ENCODE data around the gene STARD9. TPM values are rescaled to one million over a fixed set of nuclear protein-coding genes. Genes with fewer than 3 reads are reported as not detected.
A peak's percentile ranks its signal among the peaks of the same experiment; 100 is the strongest.
"Not testable (repeated sequence)": the region's sequence is repeated elsewhere in the genome, so short reads cannot be mapped to it uniquely, and the experiment has no call there.

Gene STARD9
- 2.2 TPM in 2 replicates for total RNA-seq (2014; rRNA removed; shearing (Covaris generic))
- 0.58 and 0.63 TPM in 2 replicates for polyA plus RNA-seq (2015; cell fraction: cytosol; rRNA removed)
- 3.7 and 4.3 TPM in 2 replicates for polyA plus RNA-seq (2015; cell fraction: nucleus; rRNA removed)

- peak; percentile 99 for DNase-seq (ENCODE audit: low read depth)
Observed at GRCh38 chr15:42575188-42576039, at the start of gene STARD9. Gene STARD9 (plus strand): TSS chr15:42575606. CDS start chr15:42575716, 110 bp downstream.

DNA sequence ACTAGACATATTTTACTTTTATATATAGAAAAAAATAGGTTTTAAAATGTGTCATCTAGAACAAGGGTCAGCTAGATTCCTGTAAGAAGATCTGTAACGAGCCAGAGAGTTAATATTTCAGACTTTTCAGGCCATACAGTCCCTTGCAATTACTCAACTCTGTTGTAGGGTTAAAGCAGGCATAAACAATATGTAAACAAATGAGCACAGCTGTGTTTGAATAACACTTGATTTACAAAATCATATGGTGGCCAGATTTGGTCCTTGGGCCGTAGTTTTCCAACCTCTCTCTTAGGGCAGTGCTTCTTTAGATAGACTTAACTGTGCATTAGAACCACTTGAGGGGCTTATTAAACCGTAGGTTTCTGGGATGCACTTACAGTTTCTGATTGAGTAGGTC is 46.4 kb upstream of the STARD9 start:
- DNase-seq (ENCODE audit: low read depth) = no peak

GRCh38 chr15:42533246-42533645 is 42.2 kb upstream of the STARD9 start:
- no peak for DNase-seq (ENCODE audit: low read depth)

- no peak for DNase-seq (ENCODE audit: low read depth)
Observed at GRCh38 chr15:42544853-42545629, 30.4 kb upstream of the STARD9 start.

DNA sequence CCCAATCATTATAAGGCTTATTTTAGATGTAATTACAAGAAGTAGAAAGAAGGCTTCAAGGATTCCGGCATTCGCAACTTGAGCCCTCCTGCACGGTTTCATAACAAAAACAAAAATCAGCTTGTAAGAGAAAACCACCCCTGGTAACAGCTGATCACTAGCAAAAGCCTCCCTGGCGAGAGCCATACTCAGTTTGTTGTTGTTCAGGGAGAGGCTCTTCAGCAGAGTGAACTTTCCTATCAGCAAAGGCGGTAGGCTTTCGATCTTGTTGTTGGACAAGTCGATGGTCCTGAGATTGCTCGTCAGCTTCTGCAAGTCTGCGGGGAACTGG is 27.5 kb upstream of the STARD9 start:
- no peak for DNase-seq (ENCODE audit: low read depth)

DNA sequence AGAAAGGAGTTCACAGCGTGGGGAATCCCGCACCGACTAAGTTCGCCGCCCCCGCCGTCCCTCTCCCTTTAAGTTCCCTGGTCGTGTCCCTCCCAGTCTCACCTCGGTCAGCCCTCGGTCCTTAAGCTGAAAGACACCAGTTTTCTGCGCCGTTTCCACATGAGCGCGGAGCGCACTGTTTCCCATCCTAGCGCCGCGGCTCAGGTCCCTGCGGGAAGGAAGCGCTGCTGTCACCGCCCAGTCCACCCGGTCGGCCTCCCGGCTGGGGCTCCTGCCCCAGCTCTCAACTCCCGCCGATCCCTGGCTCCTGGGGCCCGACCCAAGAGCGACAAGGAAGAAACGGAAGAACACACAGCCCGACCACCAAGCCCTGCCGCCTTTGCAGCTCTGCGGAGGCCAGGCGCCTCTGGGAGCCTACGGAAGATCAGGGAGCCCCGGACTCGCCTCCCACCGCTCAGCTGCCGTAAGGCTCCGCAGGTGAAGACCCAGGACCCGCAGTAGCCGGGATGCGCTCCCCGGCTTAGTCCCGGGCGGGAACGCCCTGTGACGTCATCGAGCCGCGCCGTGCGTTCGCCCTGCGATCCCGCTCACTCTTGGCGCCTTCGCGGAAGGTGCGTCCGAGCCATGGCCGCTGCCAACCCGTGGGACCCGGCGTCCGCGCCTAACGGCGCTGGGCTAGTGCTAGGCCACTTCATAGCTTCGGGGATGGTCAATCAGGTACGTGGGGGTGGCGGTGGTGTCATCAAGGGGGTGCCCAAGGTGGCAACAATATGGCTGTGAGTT is 27.0 kb upstream of the STARD9 start, which contains the start of the genes HAUS2 and LRRC57:
Gene HAUS2 (plus strand): TSS at position 590 of the 783 bp plus-strand sequence. CDS start 35 bp downstream, at position 625.
Gene LRRC57 (minus strand): TSS at position 545 of the 783 bp plus-strand sequence. CDS start 359 bp downstream, at position 186.
- DNase-seq (ENCODE audit: low read depth) = peak; percentile 77

- DNase-seq (ENCODE audit: low read depth) = no peak
Observed at GRCh38 chr15:42549032-42549491, 26.3 kb upstream of the STARD9 start.

GRCh38 chr15:42549741-42550392 is 25.5 kb upstream of the STARD9 start:
- no peak for DNase-seq (ENCODE audit: low read depth)

DNA sequence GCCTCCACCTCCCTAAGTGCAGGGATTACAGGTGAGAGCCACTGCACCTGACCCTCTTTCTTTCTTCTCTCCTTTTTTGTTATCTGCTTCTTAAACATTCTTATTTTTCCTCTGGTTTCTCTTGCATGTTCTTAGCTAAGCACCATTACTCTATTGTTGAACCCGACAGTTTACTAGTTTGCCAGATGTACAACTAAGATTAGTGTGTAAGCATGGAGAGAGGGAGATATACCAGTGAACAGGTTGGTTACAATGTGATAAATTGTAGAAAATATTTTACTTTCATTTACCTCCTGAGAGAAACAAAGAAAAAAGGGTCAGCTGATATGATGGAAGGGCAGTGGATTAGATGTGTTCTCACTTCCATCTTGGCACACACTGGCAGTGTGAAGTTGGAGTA is 21.9 kb upstream of the STARD9 start:
- no peak for DNase-seq (ENCODE audit: low read depth)

GRCh38 chr15:42556550-42557207 is 18.7 kb upstream of the STARD9 start:
- not testable (repeated sequence) for DNase-seq (ENCODE audit: low read depth)

- no peak for DNase-seq (ENCODE audit: low read depth)
Observed at GRCh38 chr15:42558739-42559138, 16.7 kb upstream of the STARD9 start.

DNA sequence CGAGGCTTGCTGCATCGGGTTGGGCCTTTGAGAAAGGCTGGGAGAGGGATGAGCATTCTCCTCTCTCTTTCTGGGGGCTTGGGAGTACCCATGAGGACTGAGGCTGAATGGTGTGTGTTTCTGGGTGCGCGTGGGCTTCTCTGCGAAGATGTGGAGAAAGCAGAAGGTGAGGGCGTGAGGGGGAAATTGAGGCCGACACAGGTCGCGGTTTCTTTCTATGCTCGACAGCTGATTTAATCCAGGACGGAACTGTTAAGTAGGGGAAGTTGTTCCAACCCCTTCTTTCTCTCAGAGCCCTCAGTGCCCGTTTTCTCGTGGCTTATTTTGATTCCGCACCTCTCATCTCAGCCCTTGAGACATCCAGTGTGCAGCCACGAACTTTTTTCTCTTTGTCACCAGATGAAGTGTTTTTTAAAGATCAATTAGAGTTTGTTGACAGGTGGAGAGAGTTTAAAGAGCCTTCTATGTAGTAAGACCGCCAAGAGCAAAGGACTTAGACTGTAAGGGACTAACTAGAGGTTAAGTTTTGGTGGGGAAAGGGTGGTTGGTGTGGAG is 711 bp downstream of the STARD9 start:
- no peak for DNase-seq (ENCODE audit: low read depth)

GRCh38 chr15:42576776-42577175 is 1.4 kb downstream of the STARD9 start:
- DNase-seq (ENCODE audit: low read depth) = no peak

DNA sequence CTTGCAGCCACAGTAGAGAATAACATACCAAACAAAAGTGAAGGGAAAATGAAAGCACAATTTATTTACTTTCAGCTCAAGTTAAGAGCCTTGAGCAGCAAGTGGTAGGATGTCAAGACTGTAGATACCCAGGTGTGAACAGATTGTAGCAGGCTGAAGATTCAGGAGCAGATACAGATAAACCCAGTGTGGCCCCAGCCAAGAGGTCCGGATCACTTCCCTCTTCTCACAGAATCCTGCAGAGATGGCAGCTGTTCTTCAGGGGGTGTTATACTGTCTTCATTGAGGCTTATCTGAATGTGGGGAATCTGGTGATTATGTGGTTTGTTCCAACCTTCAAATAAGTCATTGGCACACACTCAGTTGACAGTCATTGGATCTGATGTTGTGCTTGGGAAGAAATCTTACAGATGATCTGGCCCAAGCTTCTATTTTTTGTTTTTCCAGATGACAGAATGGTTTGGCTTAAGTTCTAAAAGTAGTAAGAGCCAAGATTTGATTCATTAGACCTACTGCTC is 2.2 kb downstream of the STARD9 start:
- no peak for DNase-seq (ENCODE audit: low read depth)

- no peak for DNase-seq (ENCODE audit: low read depth)
Observed at GRCh38 chr15:42578984-42579537, 3.7 kb downstream of the STARD9 start.

- DNase-seq (ENCODE audit: low read depth) = peak; percentile 72
Observed at GRCh38 chr15:42581272-42581730, 5.9 kb downstream of the STARD9 start.

GRCh38 chr15:42582569-42583375 is 7.4 kb downstream of the STARD9 start:
- no peak for DNase-seq (ENCODE audit: low read depth)

Measured in HT1080 (cell line).